DOHH2 (cell line): ENCODE measurements around the gene UBE2K.

Experiments
- H3F3A ChIP-seq: fragments of 200-600 bp; sonication (generic), shearing (Covaris generic); 2 replicates; pipeline ENCODE4 v1.6.0; 2016; ENCODE audit warnings: antibody characterized with exemption, mild to moderate bottlenecking; ENCODE audit not compliant: control insufficient read depth, insufficient read depth
- H3K27ac ChIP-seq: fragments of 200-600 bp; sonication (generic); 2 replicates; pipeline ENCODE4 v1.5.1; 2014; ENCODE audit warnings: low read depth, mild to moderate bottlenecking, low read length, moderate library complexity
- H3K27me3 ChIP-seq: fragments of 200-600 bp; sonication (generic); 2 replicates; pipeline ENCODE4 v1.6.1; 2014; ENCODE audit warnings: mild to moderate bottlenecking, low read length, mixed read lengths; ENCODE audit not compliant: control insufficient read depth
- H3K36me3 ChIP-seq: fragments of 200-600 bp; sonication (generic); 2 replicates; pipeline ENCODE4 v1.6.1; 2014; ENCODE audit warnings: mild to moderate bottlenecking, low read length, moderate library complexity, mixed read lengths; ENCODE audit not compliant: control insufficient read depth
- H3K4me1 ChIP-seq: fragments of 200-600 bp; sonication (generic); 2 replicates; pipeline ENCODE4 v1.6.1; 2014; ENCODE audit warnings: mild to moderate bottlenecking, low read length, mixed read lengths; ENCODE audit not compliant: control insufficient read depth
- H3K4me2 ChIP-seq: fragments of 200-600 bp; sonication (generic); 2 replicates; pipeline ENCODE4 v1.6.0; 2014; ENCODE audit warnings: mild to moderate bottlenecking, low read length, moderate library complexity
- H3K4me3 ChIP-seq: fragments of 200-600 bp; sonication (generic); 2 replicates; pipeline ENCODE4 v1.5.1; 2014; ENCODE audit warnings: mild to moderate bottlenecking, low read length, mixed read lengths
- H3K79me2 ChIP-seq: fragments of 200-600 bp; sonication (generic); 2 replicates; pipeline ENCODE4 v1.6.1; 2014; ENCODE audit warnings: mild to moderate bottlenecking, low read length, mixed read lengths; ENCODE audit not compliant: control insufficient read depth
- H3K9me2 ChIP-seq: fragments of 200-600 bp; sonication (generic); replicated peaks from 2 replicates; pipeline ENCODE4 v1.6.1; 2014; ENCODE audit warnings: mild to moderate bottlenecking, low read length, mixed read lengths; ENCODE audit not compliant: control insufficient read depth
- H3K9me3 ChIP-seq: fragments of 200-600 bp; sonication (generic); 2 replicates; pipeline ENCODE4 v1.6.1; 2014; ENCODE audit warnings: antibody characterized with exemption, low read length, mixed read lengths; ENCODE audit not compliant: control insufficient read depth, insufficient read depth
- H4K20me1 ChIP-seq: fragments of 200-600 bp; sonication (generic); 2 replicates; pipeline ENCODE4 v1.6.0; 2014; ENCODE audit warnings: low read depth, mild to moderate bottlenecking, antibody characterized with exemption, low read length, moderate library complexity; ENCODE audit not compliant: control insufficient read depth, insufficient read depth
- EZH2phosphoT487 ChIP-seq: fragments of 200-600 bp; sonication (generic); IDR thresholded peaks from 2 replicates; pipeline ENCODE4 v1.6.1; 2017; ENCODE audit warnings: borderline replicate concordance, mild to moderate bottlenecking, antibody characterized with exemption, low read length, moderate library complexity, mixed read lengths
- TF ChIP-seq, protein P1 (sequence below): fragments of 200-600 bp; sonication (generic); IDR thresholded peaks from one replicate; pipeline ENCODE4 v1.5.1; 2014; ENCODE audit warnings: antibody characterized with exemption, mild to moderate bottlenecking, low read depth, low read length; ENCODE audit not compliant: poor library complexity, severe bottlenecking

The UBE2K gene, protein sequence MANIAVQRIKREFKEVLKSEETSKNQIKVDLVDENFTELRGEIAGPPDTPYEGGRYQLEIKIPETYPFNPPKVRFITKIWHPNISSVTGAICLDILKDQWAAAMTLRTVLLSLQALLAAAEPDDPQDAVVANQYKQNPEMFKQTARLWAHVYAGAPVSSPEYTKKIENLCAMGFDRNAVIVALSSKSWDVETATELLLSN

DNA sequence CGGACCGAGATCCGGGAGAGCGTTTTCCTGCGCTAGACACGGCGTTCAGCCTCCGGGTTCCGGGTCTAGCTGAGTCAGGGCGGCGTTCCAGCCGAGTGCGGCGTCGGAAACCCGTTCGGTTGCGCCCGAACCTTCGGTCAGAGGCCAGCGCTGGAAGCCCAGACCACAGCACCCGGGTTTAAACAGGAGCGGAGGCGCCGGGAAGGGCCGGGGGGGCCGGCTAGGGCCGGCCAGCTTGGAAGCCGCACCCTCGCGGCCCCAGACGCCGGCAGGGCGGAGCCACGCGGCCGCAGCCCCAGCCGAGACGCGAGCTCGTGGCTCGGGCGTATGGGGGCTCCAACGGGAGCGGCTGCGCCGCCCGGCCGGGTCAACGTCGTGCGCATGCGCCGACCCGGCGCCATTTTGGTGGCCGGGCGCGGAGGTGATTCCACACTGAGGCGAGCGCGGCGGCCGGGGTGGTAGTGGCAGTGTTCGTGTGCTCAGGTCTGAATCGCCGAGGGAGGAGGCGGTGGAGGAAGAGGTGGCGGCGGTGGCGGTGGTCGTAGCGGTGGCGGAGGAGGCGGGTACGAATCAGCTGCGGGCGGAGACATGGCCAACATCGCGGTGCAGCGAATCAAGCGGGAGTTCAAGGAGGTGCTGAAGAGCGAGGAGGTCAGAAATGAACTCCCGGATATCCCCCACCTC lies at the start of gene UBE2K:
TSS of gene UBE2K (plus strand) at position 397 of the 684 bp plus-strand sequence. CDS start at position 589, 192 bp downstream.
- Histone ChIP-seq H3K27me3 (no peaks in the 10 kb centered on the region), H3K4me1 (peaks cover 33% of the 10 kb centered on the region), H3K4me2 (peak within 1 kb of the TSS; percentile 83), H3K79me2 (peaks cover 60% of the 10 kb centered on the region), H3K27ac (peak within 1 kb of the TSS; percentile 67), H3K9me3 (no peaks in the 10 kb centered on the region), H3K36me3 (peaks cover 35% of the 10 kb centered on the region), H4K20me1 (peaks cover 12% of the 10 kb centered on the region; the same call in 1 of the 2 replicates), H3F3A (peaks cover 6% of the 10 kb centered on the region), H3K4me3 (peak within 1 kb of the TSS; percentile 93), H3K9me2 (no peaks in the 10 kb centered on the region)
- TF ChIP-seq, protein P1, sequence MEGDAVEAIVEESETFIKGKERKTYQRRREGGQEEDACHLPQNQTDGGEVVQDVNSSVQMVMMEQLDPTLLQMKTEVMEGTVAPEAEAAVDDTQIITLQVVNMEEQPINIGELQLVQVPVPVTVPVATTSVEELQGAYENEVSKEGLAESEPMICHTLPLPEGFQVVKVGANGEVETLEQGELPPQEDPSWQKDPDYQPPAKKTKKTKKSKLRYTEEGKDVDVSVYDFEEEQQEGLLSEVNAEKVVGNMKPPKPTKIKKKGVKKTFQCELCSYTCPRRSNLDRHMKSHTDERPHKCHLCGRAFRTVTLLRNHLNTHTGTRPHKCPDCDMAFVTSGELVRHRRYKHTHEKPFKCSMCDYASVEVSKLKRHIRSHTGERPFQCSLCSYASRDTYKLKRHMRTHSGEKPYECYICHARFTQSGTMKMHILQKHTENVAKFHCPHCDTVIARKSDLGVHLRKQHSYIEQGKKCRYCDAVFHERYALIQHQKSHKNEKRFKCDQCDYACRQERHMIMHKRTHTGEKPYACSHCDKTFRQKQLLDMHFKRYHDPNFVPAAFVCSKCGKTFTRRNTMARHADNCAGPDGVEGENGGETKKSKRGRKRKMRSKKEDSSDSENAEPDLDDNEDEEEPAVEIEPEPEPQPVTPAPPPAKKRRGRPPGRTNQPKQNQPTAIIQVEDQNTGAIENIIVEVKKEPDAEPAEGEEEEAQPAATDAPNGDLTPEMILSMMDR: no peak
- TF ChIP-seq EZH2phosphoT487: no peak

DNA sequence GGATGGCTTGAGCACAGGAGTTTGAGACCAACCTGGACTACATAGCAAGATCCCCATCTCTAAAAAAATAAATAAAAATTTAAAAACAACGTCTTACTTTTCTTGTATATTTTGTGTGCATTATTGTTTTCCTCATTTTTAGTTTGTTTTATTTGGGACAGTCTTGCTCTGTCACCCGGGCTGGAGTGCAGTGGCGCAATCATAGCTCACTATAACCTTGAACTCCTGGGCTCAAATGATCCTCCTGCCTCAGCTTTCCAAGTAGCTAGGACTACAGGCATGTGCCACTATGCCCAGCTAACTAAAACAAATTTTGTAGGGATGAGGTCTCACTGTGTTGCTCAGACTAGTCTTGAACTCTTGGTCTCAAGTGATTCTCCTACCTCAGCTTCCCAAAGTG lies 49.7 kb upstream of the UBE2K start:
- Histone ChIP-seq H3K9me2 (no peaks in the 10 kb centered on the region), H3K79me2 (no peaks in the 10 kb centered on the region), H3K36me3 (no peaks in the 10 kb centered on the region), H3F3A (no peaks in the 10 kb centered on the region; the same call in 1 of the 2 replicates), H3K9me3 (no peaks in the 10 kb centered on the region), H3K4me2 (no peak overlapping the region), H4K20me1 (no peaks in the 10 kb centered on the region), H3K4me1 (peaks cover 26% of the 10 kb centered on the region), H3K4me3 (no peak overlapping the region), H3K27me3 (no peaks in the 10 kb centered on the region), H3K27ac (no peak overlapping the region)
- TF ChIP-seq, protein P1: no peak
- no peak for TF ChIP-seq EZH2phosphoT487

DNA sequence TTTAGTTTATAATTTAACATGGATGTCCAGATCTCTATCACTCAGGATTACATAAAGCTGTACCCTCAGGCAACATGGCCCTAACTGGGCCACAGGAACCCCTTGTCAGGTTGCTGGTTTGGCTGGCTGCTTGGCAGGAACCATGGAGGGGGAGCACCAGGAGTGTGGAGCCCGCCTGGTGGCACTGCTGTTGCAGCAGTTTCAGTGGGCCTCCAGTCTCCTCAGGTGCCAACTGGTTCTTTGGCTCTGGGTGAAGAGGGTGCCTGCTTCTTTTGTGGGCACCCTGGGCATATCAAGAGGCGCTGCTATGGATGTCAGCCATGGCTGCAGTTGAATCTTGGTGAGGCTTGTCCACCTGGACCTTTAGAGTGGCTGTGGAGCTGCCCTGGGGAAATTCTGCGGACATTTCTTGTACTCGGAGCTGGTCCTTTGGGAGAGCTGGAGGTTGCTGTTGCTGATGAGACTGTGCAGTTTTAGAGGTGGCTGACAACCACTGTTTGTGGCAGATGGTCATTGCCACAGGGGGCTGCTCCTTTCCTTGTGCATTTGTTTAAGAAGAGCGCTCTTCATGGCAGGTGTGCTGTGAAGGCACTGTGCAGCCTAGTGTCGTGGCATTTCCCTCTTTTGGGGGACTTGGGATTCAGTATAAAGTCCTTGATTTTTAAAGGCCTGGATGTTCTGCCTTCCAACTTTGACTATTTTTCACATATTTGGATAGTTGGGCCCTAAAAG lies 48.9 kb upstream of the UBE2K start:
- H3K27ac ChIP-seq: no peak overlapping the region
- H3K4me1 ChIP-seq: peaks cover 26% of the 10 kb centered on the region
- peaks cover 4% of the 10 kb centered on the region for H3F3A ChIP-seq
- H3K9me2 ChIP-seq: no peaks in the 10 kb centered on the region
- H4K20me1 ChIP-seq: no peaks in the 10 kb centered on the region
- H3K9me3 ChIP-seq: no peaks in the 10 kb centered on the region
- no peak overlapping the region for H3K4me3 ChIP-seq
- H3K79me2 ChIP-seq: no peaks in the 10 kb centered on the region
- no peaks in the 10 kb centered on the region for H3K27me3 ChIP-seq
- no peaks in the 10 kb centered on the region for H3K36me3 ChIP-seq
- no peak for TF ChIP-seq EZH2phosphoT487
- TF ChIP-seq, protein P1: no peak
- no peak overlapping the region for H3K4me2 ChIP-seq
